M059J (cell line): ENCODE results near the gene RAD51B. TPM values are rescaled to one million over a fixed set of nuclear protein-coding genes. Genes with fewer than 3 reads are reported as not detected.
"Not testable (repeated sequence)": the region's sequence is repeated elsewhere in the genome, so short reads cannot be mapped to it uniquely, and the experiment has no call there.

Source experiments
- DNase-seq: peaks from one replicate; pipeline ENCODE4 v3.0.0-alpha.2; 2012; ENCODE audit warnings: low read depth
- total RNA-seq: library from RNA; depleted of rRNA; stranded (reverse); fragments of >200 nt; shearing (Covaris generic); gene quantifications from 2 replicates; pipeline ENCODE4 v1.2.3, GENCODE V29; 2014

The RAD51B gene
- total RNA-seq, 1 experiment from 2014 or later: 19.0 TPM

GRCh38 chr14:68249661-68250451 is 430.3 kb downstream of the RAD51B start:
- peak; percentile 62 for DNase-seq

DNA sequence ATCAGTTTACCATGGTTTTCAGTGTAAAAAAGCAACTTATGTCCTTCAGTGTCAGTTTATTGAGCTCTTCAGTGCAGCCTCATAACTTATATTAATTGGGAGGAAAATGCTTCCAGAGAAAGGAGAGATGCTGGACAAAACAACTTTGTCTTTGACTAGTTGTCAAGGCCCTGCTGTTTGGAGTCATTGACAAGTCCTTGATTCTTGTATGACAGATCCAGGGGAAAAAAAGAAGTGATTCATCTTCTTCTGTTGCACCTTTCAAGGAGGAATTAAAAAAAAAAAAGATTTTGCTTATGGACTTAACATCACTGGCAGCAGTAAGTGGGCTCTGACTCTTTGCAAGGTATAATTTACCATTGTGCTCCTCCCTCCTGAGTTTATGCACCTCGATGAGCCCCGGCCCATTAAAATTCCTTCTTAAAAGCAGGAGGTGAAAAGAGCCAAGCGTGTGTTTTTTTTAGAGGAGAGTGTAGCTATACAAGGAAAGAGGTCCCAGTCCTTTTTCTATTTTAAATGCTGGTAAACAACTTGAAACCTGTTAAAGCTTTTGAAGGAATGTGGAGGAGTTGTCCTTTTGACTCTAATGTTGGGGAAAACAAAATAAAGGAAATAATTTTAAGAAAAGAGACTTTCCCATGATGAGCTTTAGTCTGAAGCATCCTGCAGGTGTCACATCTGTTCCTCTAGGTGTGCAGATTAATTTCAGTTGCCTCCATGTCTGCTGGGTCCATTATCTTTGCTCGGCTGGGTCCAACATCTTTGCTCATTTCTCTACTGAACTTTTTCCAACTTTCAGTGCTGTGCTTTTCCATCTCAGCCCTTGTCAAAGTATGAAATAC is 431.6 kb downstream of the RAD51B start:
- DNase-seq: peak; percentile 32

DNA sequence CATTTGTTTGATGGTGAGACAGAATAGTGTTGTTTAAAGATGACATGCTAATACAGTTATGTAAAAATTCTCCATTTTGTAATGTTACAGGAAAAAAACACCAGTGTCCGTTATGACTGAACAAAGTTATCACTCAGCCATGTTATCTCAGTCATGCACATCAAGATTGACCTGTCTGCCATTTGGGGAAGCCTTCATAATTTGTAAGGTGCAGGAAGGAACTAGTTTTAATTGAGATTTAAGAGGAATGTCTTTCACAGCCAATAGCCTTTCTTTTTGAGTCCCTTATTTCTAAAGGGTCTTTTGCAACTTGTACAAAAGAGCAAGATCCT is 432.2 kb downstream of the RAD51B start:
- DNase-seq: no peak

DNA sequence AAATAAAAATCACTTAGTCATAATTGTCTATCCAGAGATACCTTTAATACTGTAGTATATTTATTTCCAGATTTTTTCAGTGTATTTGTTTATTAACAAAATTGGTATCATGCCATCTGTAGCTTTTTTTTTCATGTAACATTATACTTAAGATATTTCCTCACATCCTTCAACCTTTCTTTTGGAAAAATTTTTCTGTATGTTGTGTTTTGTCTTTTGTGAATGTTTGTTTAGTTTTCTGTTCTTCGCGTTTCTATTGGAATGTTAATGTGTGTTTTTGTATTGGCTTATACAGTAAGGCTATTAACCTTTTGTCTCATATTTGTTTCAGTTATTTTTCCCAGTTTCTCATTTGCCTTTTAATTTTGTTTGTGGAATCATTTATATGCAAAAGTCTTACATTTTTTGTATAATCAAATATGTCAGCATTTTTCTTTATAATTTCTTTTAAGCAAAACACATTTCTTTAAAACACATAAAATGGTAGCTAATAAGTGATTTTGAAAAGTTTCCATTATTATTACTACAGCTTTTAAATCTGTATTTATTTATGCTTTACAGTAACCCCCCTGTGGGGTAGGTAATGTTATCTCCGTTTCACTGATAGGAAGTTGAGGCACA is 433.7 kb downstream of the RAD51B start:
- DNase-seq: no peak

DNA sequence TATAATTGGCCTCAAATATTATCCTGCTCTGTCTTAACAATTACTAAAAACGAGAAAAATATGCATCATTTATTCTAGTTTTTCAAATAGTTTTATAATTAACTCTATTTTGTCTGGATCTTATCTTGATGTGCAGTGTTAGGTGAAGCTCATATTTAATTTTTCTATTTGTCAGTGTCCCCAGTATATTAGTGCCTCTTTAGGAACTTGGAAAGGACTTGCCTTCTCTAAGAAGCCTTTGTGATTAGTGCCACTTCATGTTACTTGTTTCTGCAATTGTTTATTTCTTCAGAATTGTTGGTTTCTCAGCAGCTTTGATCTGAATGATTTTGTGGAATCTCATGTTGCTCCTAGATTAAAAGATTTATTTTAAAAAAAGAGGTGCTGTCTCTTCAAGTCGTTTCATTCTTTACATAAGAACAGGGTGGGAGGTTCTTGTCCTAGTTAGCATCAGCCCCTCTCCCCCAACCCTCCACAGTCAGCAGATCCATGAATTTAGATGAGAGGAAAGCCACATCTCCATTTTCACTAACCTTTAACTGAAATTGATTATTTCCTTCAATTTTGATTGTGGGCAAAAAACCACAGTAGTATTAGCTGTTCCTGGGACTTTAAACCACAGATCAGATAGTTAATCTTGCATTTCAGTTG is 434.4 kb downstream of the RAD51B start:
- DNase-seq: no peak

DNA sequence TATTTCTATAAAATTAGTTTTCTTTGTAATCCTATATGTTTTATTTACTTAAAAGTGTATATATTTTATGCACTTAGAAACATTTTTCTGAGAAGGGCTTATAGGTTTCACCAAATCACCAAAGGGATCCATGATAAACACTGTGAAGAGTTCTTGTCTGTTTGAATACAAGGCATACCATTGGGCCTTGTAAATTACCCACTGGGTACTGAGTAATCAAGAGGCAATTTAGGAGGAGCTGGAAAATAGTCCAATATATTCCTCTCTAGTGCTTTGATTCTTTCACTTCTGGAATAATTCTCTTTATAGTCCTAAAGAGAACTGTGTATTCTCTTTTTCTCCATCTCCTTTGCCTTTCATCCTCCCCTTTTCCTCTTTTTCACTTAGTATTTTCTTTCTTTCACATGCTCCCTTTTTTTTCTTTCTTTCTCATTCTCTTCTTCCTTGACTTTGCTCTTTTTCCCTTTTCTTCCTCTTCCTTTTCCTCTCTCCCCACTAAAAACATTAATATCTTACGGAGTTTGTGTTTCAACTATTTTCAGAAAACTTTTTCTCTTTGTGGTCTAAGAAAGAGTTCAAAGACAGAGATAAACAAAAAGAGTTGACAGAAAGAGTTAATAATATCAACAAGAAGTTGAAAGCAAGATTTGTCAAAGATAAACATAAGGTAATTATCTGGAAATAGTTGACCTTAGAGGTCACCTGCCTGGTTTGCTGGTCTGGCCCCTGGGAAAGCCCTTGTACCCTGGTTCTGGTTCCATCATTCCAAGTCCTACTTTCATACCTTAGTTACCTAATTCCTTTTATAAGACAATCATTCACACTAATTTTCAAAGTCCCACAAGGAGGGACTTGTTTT is 435.3 kb downstream of the RAD51B start:
- peak; percentile 68 for DNase-seq

DNA sequence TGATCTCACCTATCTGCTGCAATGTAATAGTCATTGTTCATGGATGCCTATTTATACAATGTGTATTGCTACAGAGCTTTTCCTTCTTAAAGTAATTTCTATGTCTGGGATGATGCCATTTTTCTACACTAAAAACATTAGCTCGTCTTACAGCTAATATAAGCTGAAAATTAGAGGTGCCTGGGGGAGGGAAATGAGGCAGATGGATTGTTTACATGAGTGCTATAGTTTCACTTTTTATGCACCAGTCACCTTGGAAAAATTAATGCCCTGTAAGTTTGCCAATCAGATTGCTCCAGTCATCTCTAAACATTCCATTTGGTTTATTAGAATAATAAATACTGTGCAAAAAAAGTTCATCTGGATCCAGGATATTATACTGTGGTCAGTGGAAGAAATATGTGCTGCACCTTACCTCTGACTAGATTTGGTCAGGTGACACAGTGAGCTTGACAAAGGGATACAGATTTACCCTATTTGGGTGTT is 436.2 kb downstream of the RAD51B start:
- DNase-seq: peak; percentile 91

DNA sequence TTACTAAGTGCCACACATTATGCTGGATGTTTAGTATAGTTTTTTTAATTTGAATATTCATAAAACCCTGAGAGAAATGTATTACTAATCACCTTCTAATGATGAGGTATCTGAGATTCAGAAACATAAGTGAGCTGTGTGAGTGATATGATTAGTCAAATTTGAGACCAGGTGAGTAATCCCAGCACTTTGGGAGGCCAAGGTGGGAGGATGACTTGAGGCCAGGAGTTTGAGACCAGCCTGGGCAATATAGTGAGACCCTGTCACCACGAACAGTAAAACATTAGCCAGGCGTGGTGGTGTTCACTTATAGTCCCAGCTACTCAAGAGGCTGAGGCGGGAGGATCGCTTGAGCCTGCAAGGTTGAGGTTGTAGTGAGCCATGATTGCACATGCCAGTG is 438.4 kb downstream of the RAD51B start:
- no peak for DNase-seq

DNA sequence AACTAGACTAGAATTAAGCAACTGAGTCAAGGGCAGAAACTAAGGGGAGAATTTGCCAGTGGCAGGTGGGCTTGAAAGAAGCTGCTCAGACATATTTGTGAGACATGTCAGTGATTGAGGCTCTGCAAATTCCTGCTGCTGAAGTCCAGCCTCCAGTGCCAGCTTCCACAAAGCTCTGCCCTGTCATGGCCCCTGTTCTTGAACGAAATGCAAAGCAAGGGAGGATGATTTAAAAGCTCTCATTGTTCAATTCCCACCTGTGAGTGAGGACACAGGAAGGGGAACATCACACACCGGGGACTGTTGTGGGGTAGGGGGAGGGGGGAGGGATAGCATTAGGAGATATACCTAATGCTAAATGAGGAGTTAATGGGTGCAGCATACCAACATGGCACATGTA is 439.4 kb downstream of the RAD51B start:
- not testable (repeated sequence) for DNase-seq

GRCh38 chr14:68260121-68260520 is 440.5 kb downstream of the RAD51B start:
- DNase-seq: no peak

DNA sequence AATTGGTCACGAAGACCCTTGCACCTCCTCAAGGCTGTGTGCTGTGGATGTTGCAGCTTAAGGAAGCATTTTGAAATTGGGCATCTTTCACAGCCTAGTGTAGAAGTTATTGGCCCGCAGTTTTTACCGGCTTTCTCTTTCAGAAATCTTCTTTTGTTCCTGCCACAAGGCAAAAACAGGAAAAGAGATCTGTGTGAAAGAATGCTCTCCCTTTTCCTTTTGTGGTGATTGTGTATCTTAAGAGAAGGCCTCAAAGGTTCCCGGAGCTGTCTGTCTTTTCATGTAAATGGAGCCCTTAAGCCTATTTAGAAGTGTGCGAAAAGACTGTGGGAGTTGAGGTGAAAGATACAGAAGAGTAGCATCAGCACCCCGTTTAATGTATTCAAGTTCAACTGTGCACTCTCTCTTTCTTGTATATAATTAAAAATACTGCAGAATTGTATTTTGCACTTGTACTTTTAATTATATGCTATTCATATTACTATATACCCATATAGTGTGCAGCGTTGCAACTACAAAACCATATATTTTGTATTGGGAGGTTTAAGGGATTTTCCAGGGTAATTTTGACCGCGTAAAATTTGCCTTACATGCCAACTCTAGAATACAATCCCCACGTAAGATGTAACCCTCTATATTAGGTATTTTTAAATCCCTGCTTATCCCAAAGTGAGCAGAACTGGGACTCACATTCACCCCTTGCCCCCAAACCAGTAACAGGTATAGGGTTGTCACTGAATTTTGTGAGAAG is 441.7 kb downstream of the RAD51B start:
- no peak for DNase-seq

- no peak for DNase-seq
Measured at GRCh38 chr14:68262567-68262966, 443.0 kb downstream of the RAD51B start.

DNA sequence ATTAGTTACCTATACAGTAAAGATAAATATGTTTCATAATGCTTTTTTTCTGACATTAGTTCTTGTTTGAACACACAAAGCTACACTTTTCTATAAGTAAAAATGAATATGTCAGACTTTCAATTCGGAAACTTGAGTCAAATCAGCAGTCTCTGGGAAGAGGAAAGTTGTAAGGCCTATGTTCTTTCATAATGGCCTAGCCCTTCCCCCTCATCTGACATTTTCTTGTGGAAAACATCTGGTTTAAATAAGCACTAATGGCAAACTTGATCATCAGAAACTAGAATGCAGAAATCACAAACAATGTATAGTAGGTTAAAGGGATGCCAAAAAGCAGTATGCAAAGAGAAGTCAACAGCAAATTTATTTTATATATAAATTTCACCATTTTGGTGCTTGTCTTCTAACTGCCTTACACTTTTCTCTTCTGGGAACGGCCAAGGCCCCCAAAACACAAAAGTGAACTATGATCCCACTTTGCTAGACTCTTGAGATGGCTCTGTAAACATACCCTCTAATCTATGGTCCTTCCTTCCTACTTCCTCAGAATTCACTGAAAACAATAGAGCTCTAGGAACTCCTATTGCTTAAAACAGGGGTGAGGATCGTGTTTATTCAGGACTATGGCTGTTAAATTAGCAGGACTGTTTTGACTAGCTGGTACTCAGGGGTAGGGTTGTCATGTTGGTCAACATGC is 444.1 kb downstream of the RAD51B start:
- no peak for DNase-seq

- DNase-seq: no peak
Measured at GRCh38 chr14:68264260-68264569, 444.6 kb downstream of the RAD51B start.

DNA sequence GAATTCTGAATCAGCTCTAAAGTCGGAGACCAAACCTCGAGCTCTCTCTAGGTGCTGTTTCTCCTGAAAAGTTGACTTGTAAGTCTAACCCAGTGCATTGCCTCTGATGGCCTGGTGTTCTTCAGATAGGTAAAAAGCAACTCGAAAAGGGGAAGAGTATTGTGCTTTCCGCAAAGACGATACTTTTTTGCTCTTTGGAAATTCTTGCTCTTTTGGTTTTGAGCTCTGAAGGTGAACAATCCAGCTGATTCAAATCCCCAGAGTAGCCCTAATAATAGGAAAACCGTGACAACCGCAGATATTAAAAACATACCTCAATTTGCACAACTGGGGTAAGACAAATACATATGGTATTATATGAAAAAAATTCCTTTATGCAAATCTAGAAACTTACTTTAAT is 447.4 kb downstream of the RAD51B start:
- DNase-seq: no peak

DNA sequence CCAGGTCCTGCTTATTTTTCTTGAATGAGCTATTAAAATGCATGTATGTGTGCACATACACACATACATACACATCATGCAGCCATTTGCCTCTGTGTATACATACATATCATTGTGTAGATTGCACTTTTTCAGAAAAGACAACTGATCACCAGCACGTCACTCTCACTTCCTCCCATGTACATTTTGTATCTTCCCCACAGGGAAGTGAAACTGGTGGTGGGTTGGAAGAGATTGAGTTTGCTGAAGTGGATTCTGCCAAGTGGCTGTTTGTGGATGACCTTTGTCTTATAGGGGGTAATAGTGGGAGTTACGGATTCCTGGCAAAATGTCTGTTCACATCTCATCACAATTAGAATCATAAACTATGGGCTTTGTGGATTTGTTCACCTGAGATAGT is 448.6 kb downstream of the RAD51B start:
- DNase-seq: no peak

GRCh38 chr14:68268719-68269118 is 449.1 kb downstream of the RAD51B start:
- peak; percentile 48 for DNase-seq

GRCh38 chr14:68269136-68269927 is 449.8 kb downstream of the RAD51B start:
- DNase-seq: peak; percentile 44

DNA sequence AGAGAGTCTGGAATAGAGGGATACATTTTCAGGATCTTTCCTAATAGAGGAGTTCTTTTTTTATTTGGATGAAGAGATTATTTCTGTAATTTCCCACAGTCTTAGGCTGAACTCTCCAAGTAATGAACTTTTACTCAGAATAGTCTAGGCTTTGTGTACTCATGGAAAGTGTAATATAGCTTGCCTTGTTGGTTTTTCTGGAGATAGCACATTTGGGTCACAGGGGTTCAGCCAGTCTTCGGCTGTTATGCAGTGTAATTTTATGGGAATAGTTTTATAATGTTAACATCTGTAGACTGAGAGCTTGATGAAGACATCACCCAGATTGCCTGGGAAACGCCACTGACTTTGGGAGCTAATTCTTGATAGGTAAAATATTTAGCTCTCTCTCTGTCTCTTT is 450.8 kb downstream of the RAD51B start:
- DNase-seq: no peak
